Left lung (tissue), 10 donors: ENCODE results near the gene HIVEP3. TPM values are rescaled to one million over a fixed set of nuclear protein-coding genes. Genes with fewer than 3 reads are reported as not detected.

Experiments used
- ATAC-seq: fragments of 200-7000 bp; cut with Tn5 transposase; one replicate; pipeline ENCODE4 v1.9.1; 2020; ENCODE audit warnings: moderate library complexity
- DNase-seq, 4 donors: peaks; one replicate each; pipeline ENCODE4 v3.0.0-alpha.2; 2013 to 2020
- H3K27ac ChIP-seq, 2 donors: fragments of 200-600 bp; sonication (generic) in 1 of 2; one replicate each; pipeline versions ENCODE4 v1.5.0 to v1.8.0; 2020 to 2021
- H3K27me3 ChIP-seq, 2 donors: fragments of 200-600 bp; sonication (generic) in 1 of 2; one replicate each; pipeline versions ENCODE4 v1.5.0 to v1.8.0; 2020 to 2021
- H3K36me3 ChIP-seq, 2 donors: fragments of 200-600 bp; sonication (generic) in 1 of 2; one replicate each; pipeline versions ENCODE4 v1.5.0 to v1.8.0; 2020 to 2021
- H3K4me1 ChIP-seq, 2 donors: fragments of 200-600 bp; one replicate each; pipeline ENCODE4 v1.8.0; 2021
- H3K4me3 ChIP-seq, 2 donors: fragments of 200-600 bp; sonication (generic) in 1 of 2; one replicate each; pipeline versions ENCODE4 v1.5.0 to v1.8.0; 2020 to 2021; ENCODE audit warnings: mild to moderate bottlenecking in 1 of 2
- H3K9me3 ChIP-seq, 2 donors: fragments of 200-600 bp; sonication (generic) in 1 of 2; one replicate each; pipeline versions ENCODE4 v1.5.0 to v1.8.0; 2020 to 2021
- CTCF ChIP-seq, 2 donors: fragments of 200-600 bp; sonication (generic) in 1 of 2; IDR thresholded peaks; one replicate each; pipeline versions ENCODE4 v1.5.0 to v1.8.0; 2021; ENCODE audit warnings: antibody characterized with exemption in 2 of 2
- intact Hi-C, 2 donors: fragments of 100-400 bp; cut with DNase I; formaldehyde crosslinking; loops; one replicate each; pipeline versions ENCODE4 v1.11.2 to v1.14.2; 2022
- polyA plus RNA-seq, 6 donors: library from polyadenylated mRNA; unstranded; fragments of 120-200 nt; gene quantifications; one replicate each; pipeline ENCODE4 v1.2.1, GENCODE V29; 2013; ENCODE audit not compliant: insufficient read length in 6 of 6
- total RNA-seq, 2 donors: library from RNA; stranded (reverse); fragmentation: NEBNext Ultra II Directional; extraction: Animal tissue kit (Norgen Biotek cat#: 25700); gene quantifications; one replicate each; pipeline ENCODE4 v1.2.1, GENCODE V29; 2021
- donor health status: DM: no; HTN: yes; CAD: no.
- donor health status: DM: no; HTN: no; CAD: no.

Gene HIVEP3
- total and polyA plus RNA-seq, 8 donors = 6.0 to 15.6 (median 7.4) TPM

GRCh38 chr1:41780916-41781315 lies 137.8 kb downstream of the HIVEP3 start:
- H3K27ac ChIP-seq = no peak overlapping the region
- peaks cover 0 to 10% of the 10 kb centered on the region in 2 donors for H3K4me1 ChIP-seq
- TF ChIP-seq CTCF (IDR thresholded peaks at IDR 0.05) = no peak
- ATAC-seq (no peak), DNase-seq (no peak)
- intact Hi-C loops = no loop called here
- H3K27me3 ChIP-seq = no peaks in the 10 kb centered on the region
- H3K36me3 ChIP-seq = no peaks in the 10 kb centered on the region
- H3K4me3 ChIP-seq = no peak overlapping the region
- no peaks in the 10 kb centered on the region for H3K9me3 ChIP-seq

- DNase-seq = no peak
- ATAC-seq = no peak
- TF ChIP-seq CTCF (IDR thresholded peaks at IDR 0.05) = no peak
- no peaks in the 10 kb centered on the region for H3K27me3 ChIP-seq
- H3K4me1 ChIP-seq = peaks cover 0 to 10% of the 10 kb centered on the region in 2 donors
- H3K9me3 ChIP-seq = no peaks in the 10 kb centered on the region
- no peak overlapping the region for H3K4me3 ChIP-seq
- no peak overlapping the region for H3K27ac ChIP-seq
- no peaks in the 10 kb centered on the region for H3K36me3 ChIP-seq
- intact Hi-C loops = no loop called here
Observed at GRCh38 chr1:41780322-41780721, 138.4 kb downstream of the HIVEP3 start.

- Histone ChIP-seq H3K27ac (no peak overlapping the region), H3K36me3 (no peaks in the 10 kb centered on the region), H3K4me1 (peaks cover 0 to 10% of the 10 kb centered on the region in 2 donors), H3K27me3 (no peaks in the 10 kb centered on the region), H3K9me3 (no peaks in the 10 kb centered on the region), H3K4me3 (no peak overlapping the region)
- ATAC-seq = no peak
- no peak for TF ChIP-seq CTCF (IDR thresholded peaks at IDR 0.05)
- intact Hi-C loops = no loop called here
- DNase-seq = no peak
Observed at GRCh38 chr1:41779360-41779759, 139.4 kb downstream of the HIVEP3 start.

GRCh38 chr1:41777695-41778094 lies 141.0 kb downstream of the HIVEP3 start:
- peaks cover 0 to 20% of the 10 kb centered on the region in 2 donors for H3K4me1 ChIP-seq
- H3K36me3 ChIP-seq = no peaks in the 10 kb centered on the region
- H3K27ac ChIP-seq = no peak overlapping the region
- H3K4me3 ChIP-seq = no peak overlapping the region
- intact Hi-C loops = no loop called here
- DNase-seq (no peak), ATAC-seq (no peak)
- H3K9me3 ChIP-seq = no peaks in the 10 kb centered on the region
- no peaks in the 10 kb centered on the region for H3K27me3 ChIP-seq
- TF ChIP-seq CTCF (IDR thresholded peaks at IDR 0.05) = no peak

- H3K27ac ChIP-seq = no peak overlapping the region
- H3K9me3 ChIP-seq = no peaks in the 10 kb centered on the region
- intact Hi-C loops = no loop called here
- no peak for DNase-seq
- no peaks in the 10 kb centered on the region for H3K36me3 ChIP-seq
- peak; percentile 29 for ATAC-seq
- TF ChIP-seq CTCF (IDR thresholded peaks at IDR 0.05) = no peak
- no peaks in the 10 kb centered on the region for H3K27me3 ChIP-seq
- peaks cover under 1 to 21% of the 10 kb centered on the region in 2 donors for H3K4me1 ChIP-seq
- H3K4me3 ChIP-seq = no peak overlapping the region
Observed at GRCh38 chr1:41776891-41777441, 141.8 kb downstream of the HIVEP3 start.
